VCaP (cell line): ENCODE data around the gene SMIM35.

Source experiments
- H3K27ac ChIP-seq: fragments of 450-650 bp; 2 replicates; pipeline ENCODE4 v1.5.1; 2017
- TF ChIP-seq, protein P1 (sequence below): fragments of 450-650 bp; conservative IDR thresholded peaks from 2 replicates; pipeline ENCODE4 v1.5.1; 2017; ENCODE audit warnings: mild to moderate bottlenecking, moderate library complexity

The SMIM35 gene

DNA sequence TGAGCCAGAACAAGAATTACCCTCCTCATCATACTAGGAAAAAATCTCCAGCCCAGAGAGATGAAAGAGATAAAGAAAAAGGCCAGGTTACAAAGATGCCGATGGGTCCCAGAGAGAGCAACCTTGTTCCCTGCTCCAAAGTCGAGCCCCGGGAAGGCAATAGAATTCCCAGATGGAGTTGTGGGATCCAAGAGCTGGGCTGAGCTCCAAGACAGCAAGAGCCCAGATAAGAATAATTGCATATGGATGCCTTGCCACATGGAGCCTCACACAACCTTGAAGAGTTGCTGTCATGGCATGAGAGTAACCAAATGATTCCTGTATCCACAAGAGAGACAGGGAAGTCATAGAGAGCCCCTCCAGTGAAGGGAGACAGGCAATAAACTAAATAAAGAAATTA lies 69.7 kb downstream of the SMIM35 start:
- TF ChIP-seq, protein P1, sequence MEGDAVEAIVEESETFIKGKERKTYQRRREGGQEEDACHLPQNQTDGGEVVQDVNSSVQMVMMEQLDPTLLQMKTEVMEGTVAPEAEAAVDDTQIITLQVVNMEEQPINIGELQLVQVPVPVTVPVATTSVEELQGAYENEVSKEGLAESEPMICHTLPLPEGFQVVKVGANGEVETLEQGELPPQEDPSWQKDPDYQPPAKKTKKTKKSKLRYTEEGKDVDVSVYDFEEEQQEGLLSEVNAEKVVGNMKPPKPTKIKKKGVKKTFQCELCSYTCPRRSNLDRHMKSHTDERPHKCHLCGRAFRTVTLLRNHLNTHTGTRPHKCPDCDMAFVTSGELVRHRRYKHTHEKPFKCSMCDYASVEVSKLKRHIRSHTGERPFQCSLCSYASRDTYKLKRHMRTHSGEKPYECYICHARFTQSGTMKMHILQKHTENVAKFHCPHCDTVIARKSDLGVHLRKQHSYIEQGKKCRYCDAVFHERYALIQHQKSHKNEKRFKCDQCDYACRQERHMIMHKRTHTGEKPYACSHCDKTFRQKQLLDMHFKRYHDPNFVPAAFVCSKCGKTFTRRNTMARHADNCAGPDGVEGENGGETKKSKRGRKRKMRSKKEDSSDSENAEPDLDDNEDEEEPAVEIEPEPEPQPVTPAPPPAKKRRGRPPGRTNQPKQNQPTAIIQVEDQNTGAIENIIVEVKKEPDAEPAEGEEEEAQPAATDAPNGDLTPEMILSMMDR: no peak
- no peak overlapping the region for H3K27ac ChIP-seq

DNA sequence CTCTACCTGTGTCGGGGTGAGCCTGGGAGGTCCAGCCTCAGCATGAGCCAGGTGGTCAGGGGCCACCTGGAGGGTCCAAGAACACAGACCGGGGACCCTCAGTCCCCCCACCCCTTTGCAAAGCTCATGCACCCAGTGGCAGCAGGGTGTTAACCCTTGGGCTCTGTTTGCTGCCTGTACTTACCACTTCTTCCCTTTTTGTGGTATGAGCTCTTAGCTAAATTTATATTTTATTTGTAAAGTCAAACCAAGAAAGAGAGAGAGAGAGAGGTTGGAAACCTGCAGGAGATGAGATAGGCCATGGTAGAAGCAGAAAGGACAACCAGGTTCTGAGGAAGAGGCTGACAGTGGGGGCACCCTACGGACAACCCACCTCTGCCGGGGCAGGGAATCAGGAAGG lies 70.7 kb downstream of the SMIM35 start:
- no peak overlapping the region for H3K27ac ChIP-seq
- TF ChIP-seq, protein P1: no peak

DNA sequence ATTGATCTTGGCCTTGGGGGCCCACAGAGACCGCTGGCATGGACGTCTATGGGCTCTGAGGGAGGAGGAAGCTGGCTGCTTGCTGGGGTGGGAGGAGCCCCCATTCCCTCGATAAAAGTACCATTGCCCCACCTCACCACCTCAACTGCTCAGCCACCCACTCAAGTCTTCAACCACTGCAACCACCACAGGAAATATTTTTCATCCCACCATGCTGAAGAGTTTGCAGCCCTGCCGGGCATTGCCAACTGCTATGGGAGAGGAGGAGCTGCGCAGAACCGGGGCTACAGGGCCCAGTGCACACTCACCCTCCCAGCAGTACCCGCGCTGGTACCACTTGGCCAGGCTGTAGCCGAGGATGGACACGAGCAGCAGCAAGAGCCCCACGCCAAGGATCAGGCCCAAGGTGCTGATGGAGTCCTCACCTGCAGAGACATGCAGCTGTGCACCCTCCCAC lies 71.3 kb downstream of the SMIM35 start:
- H3K27ac ChIP-seq: no peak overlapping the region
- TF ChIP-seq, protein P1: no peak

DNA sequence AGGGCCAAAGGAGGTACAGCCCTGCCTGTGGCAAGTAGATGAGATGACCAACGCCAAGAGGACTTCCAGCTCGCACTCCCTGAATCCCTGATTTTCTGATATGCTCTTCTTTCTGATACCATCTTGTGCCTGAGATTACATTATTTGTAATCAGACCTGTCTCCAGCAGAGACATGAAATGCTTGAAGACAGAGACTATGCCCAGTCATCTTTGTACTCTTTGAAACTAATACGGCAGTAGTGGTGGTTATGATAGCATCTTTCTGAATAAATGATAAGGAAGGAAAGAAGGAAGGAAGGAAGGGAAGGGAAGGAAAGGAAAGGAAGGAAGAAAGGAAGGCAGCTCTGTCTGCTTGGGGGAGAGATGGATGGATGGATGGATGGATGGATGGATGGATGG lies 72.7 kb downstream of the SMIM35 start:
- TF ChIP-seq, protein P1: no peak
- H3K27ac ChIP-seq: no peak overlapping the region

DNA sequence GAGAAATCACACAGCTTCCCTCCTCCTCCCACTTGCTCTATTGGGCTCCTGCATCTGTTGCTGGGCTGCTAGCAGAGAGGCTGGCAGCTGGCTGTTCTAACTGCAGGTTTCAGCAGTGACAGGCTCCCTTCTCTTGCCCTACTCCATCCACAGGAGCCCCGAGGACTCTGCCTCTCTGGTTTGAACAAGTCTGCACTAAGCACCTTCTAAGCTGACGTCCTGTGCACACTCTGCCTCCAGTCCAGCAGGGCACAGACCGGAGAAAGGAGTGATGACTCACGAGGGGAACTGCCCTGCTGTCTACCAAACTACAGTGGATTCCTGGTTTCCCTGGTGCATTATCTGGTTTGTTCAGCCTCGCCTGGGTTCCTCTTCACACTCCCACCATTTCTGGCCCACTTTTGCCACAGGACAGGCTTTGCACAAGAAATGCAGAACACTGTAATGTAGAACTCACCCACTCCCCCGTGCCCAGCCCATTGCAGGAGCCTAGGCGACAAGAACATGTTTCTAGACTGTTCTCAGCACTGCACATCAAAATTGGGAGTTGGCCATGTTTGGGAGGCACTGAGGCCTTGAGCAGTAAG lies 74.6 kb downstream of the SMIM35 start:
- TF ChIP-seq, protein P1: no peak
- H3K27ac ChIP-seq: no peak overlapping the region

DNA sequence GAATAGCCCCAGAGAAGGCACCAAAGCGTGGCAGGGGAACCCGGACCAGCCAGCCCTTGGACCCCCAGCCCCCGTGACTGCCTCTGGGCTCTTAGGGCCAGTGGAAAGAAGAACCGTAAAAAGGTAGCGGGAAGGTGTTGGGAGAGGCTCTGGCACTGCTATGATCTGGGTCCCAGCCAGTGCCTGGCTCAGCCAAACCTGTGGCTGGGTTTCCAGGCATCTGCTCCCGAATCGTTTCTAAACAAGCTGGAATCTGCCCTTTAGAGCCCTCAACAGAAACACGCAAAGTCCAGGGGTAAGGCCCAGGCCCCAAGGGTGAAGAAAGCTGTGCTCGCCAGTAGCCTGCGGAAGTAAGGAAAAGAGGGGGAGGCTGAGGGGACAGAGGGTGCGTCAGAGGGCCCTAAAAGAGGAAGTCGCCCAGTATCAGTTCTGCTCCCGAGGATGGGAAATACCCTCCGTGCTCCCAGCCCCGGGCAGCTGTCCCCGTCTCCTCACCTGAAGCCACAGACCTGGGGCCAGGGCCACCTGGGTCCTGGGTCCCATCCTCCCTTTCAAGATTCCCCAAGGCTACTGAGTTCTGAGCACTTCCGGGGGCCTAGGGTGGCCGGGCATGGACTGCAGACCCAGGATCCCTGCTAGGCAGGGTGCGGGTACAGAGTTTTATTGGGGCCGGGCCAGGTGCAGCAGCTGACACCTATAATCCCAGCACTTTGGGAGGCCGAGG lies 75.9 kb downstream of the SMIM35 start:
- H3K27ac ChIP-seq: no peak overlapping the region
- TF ChIP-seq, protein P1: no peak

DNA sequence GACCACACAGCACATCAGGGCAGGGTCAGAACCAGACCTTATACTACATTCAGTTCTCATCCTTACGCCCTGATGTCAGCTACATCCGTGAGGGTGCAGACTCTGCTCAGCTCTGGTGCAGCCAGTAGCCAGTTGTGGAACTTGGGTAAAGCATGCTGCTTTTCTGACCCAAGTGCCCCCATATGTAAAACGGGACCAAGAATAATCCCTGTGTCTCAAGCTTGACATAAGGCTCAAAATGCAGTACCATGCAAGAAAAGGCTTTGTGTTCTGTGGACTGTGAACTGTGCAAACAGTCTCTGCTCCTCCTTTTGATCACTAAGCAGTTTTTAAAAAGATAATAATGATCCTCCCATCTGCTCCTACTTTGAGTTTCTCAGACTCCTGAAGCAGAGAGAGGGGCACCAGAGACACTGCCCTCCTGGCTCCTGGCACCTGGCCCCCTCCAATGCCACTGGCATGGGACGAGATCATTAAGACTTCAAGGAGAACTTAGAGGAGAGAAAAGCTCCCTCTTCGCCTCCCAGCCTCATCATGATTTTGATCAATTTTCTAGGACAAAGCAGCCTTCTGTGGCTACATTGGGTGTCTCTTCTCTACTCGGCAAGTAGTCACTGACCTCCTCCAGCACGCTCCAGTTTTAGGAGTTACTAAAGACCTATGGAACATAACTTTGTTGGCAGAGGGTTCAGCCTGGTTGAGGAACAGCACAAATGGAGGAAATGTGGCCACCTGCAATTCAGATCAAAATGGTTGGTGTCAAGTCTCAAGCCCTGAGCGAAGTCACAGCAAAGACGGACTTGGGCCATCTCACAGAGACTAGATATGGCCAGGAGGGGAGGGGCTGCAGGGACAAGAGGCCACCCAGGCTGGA lies 76.7 kb downstream of the SMIM35 start:
- no peak overlapping the region for H3K27ac ChIP-seq
- TF ChIP-seq, protein P1: no peak
